Measurements from ENCODE around the gene LAGE3. TPM values are rescaled to one million over a fixed set of nuclear protein-coding genes. Genes with fewer than 3 reads are reported as not detected.

LAGE3 gene
- total and polyA plus RNA-seq, 2 of the 8 experiments (the other 6 are each of a cell fraction or from before 2014, with no cell fraction given), result 44.5 to 102 TPM

- no peak for TF ChIP-seq ATF2 (IDR thresholded peaks at IDR 0.05; ENCODE audit: low read length)
- TF ChIP-seq RAD21 (IDR thresholded peaks at IDR 0.05 in 1 of 2, conservative IDR thresholded peaks at IDR 0.05 in 1 of 2; ENCODE audit: low read depth in 2 of 2, low read length in 2 of 2), result no peak
- no CpG with 5 or more reads among the region's 5 CpGs for WGBS, 2 experiments (ENCODE audit: extremely low coverage in 1 of 2, insufficient coverage in 1 of 2, insufficient read length in 1 of 2, insufficient replicate concordance in 2 of 2, low coverage in 1 of 2, low lambda C conversion rate in 2 of 2, missing lambda C conversion rate in 1 of 2)
- no peak overlapping the region for H2BK15ac ChIP-seq (ENCODE audit: low read length)
- no peak overlapping the region for H2AK5ac ChIP-seq (ENCODE audit: low read depth, low read length)
- POLR2A ChIA-PET (ENCODE audit: partially characterized antibody), result interaction anchor here (1.3 to 2.0 kb wide), 2 partner anchors 15 to 34 kb away, joined by 4 to 7 read pairs; partner anchors contain the start of gene RPL10
- no peak overlapping the region for H3K23ac ChIP-seq (ENCODE audit: insufficient read length)
- H3K4me3 ChIP-seq (ENCODE audit: extremely low read depth in 1 of 4, insufficient read depth in 2 of 4, low read depth in 3 of 4, low read length in 4 of 4), result no peak overlapping the region
- H3K79me1 ChIP-seq (ENCODE audit: low read depth, low read length), result no peaks in the 10 kb centered on the region
- H3K4me1 ChIP-seq (replicated peaks in 1 of 4; ENCODE audit: control insufficient read depth in 3 of 4, insufficient read depth in 4 of 4, low read length in 3 of 4), result no peaks in the 10 kb centered on the region
- no peak overlapping the region for H3K56ac ChIP-seq (replicated peaks; ENCODE audit: insufficient read length, low read depth, low read length)
- H3K9me3 ChIP-seq (ENCODE audit: insufficient read depth in 2 of 2, low read depth in 1 of 2, low read length in 1 of 2), result no peaks in the 10 kb centered on the region
- H2AFZ ChIP-seq (ENCODE audit: low read length), result no peak overlapping the region
- no peaks in the 10 kb centered on the region for H3K27me3 ChIP-seq (replicated peaks in 1 of 4; ENCODE audit: control insufficient read depth in 3 of 4, extremely low read depth in 1 of 4, insufficient read depth in 3 of 4, low read length in 3 of 4)
- CTCF ChIA-PET (ENCODE audit: partially characterized antibody), result interaction anchor here (0.6 to 1.9 kb wide), 3 partner anchors 18 to 77 kb away, joined by 3 to 7 read pairs (median 3); no protein-coding TSS in a partner anchor
- no peak overlapping the region for H4K8ac ChIP-seq (ENCODE audit: extremely low read depth, insufficient read depth, low read length)
- no peak overlapping the region for H2BK20ac ChIP-seq (ENCODE audit: low read length)
- FAIRE-seq (no peak), DNase-seq (ENCODE audit: low read depth in 1 of 2, low spot score in 2 of 2) (no peak)
- H3K18ac ChIP-seq (ENCODE audit: extremely low read depth, low read length), result no peak overlapping the region
- H3K36me3 ChIP-seq (ENCODE audit: control insufficient read depth in 2 of 4, insufficient read depth in 4 of 4, low read length in 3 of 4), result peaks cover 0 to 14% (median 7%) of the 10 kb centered on the region in 4 experiments; a peak in 5 of 8 replicates
- H2BK5ac ChIP-seq (ENCODE audit: low read depth, low read length), result no peak overlapping the region
- H3K4me2 ChIP-seq (ENCODE audit: insufficient read depth in 1 of 2, low read depth in 2 of 2, low read length in 2 of 2), result no peak overlapping the region
- H3K27ac ChIP-seq (ENCODE audit: low read depth, low read length), result no peak overlapping the region
- H2BK12ac ChIP-seq (ENCODE audit: low read depth, low read length), result no peak overlapping the region
- no peak overlapping the region for H2BK120ac ChIP-seq (replicated peaks; ENCODE audit: low read depth, low read length)
- no peak overlapping the region for H3K4ac ChIP-seq (replicated peaks; ENCODE audit: insufficient read length, low read depth, low read length)
- H4K91ac ChIP-seq (replicated peaks; ENCODE audit: insufficient read length, low read length), result no peak overlapping the region
- H4K5ac ChIP-seq (ENCODE audit: insufficient read length, low read depth, low read length), result no peak overlapping the region
- no peak overlapping the region for H3K9ac ChIP-seq (replicated peaks in 1 of 4; ENCODE audit: extremely low read depth in 1 of 4, low read depth in 3 of 4, low read length in 3 of 4)
- H3K14ac ChIP-seq (ENCODE audit: insufficient read length), result no peak overlapping the region
- peaks cover 3 to 9% of the 10 kb centered on the region in 2 experiments; a peak in 2 of 4 replicates for H3K79me2 ChIP-seq (ENCODE audit: control insufficient read depth in 1 of 2, insufficient read depth in 2 of 2, low read length in 2 of 2)
- H3K23me2 ChIP-seq (ENCODE audit: low read depth, low read length), result peaks cover 4% of the 10 kb centered on the region; the same call in 1 of the 2 replicates
- peaks cover 0 to 4% of the 10 kb centered on the region in 2 experiments for H4K20me1 ChIP-seq (replicated peaks in 1 of 2; ENCODE audit: control insufficient read depth in 1 of 2, insufficient read depth in 2 of 2, low read length in 2 of 2)
Measured at GRCh38 chrX:154431341-154431740, 47.7 kb downstream of the LAGE3 start.
